ENCODE data around the gene AUNIP. TPM values are rescaled to one million over a fixed set of nuclear protein-coding genes. Genes with fewer than 3 reads are reported as not detected.
"Not testable (repeated sequence)": the region's sequence is repeated elsewhere in the genome, so short reads cannot be mapped to it uniquely, and the experiment has no call there.

Gene AUNIP
- total and polyA plus RNA-seq, 2 of the 8 experiments (the other 6 are each of a cell fraction or from before 2014, with no cell fraction given): 18.6 to 23.2 TPM

GRCh38 chr1:25839808-25840207, 19.4 kb downstream of the AUNIP start:
- H3K27ac ChIP-seq (ENCODE audit: low read depth, low read length); H4K8ac ChIP-seq (ENCODE audit: extremely low read depth, insufficient read depth, low read length); DNase-seq (ENCODE audit: low read depth in 1 of 2, low spot score in 2 of 2); H2BK12ac ChIP-seq (ENCODE audit: low read depth, low read length); H4K91ac ChIP-seq (replicated peaks; ENCODE audit: insufficient read length, low read length); H3K4me3 ChIP-seq (ENCODE audit: extremely low read depth in 1 of 4, insufficient read depth in 2 of 4, low read depth in 3 of 4, low read length in 4 of 4); H3K23me2 ChIP-seq (ENCODE audit: low read depth, low read length); H3K14ac ChIP-seq (ENCODE audit: insufficient read length); H2BK15ac ChIP-seq (ENCODE audit: low read length); H3K79me1 ChIP-seq (ENCODE audit: low read depth, low read length); H2BK5ac ChIP-seq (ENCODE audit: low read depth, low read length); H2AK5ac ChIP-seq (ENCODE audit: low read depth, low read length); H3K27me3 ChIP-seq (replicated peaks in 1 of 4; ENCODE audit: control insufficient read depth in 3 of 4, extremely low read depth in 1 of 4, insufficient read depth in 3 of 4, low read length in 3 of 4); FAIRE-seq; H3K23ac ChIP-seq (ENCODE audit: insufficient read length); H3K18ac ChIP-seq (ENCODE audit: extremely low read depth, low read length); H3K4ac ChIP-seq (replicated peaks; ENCODE audit: insufficient read length, low read depth, low read length); H3K56ac ChIP-seq (replicated peaks; ENCODE audit: insufficient read length, low read depth, low read length); H4K20me1 ChIP-seq (replicated peaks in 1 of 2; ENCODE audit: control insufficient read depth in 1 of 2, insufficient read depth in 2 of 2, low read length in 2 of 2); H4K5ac ChIP-seq (ENCODE audit: insufficient read length, low read depth, low read length); H3K9me3 ChIP-seq (ENCODE audit: insufficient read depth in 2 of 2, low read depth in 1 of 2, low read length in 1 of 2); H3K4me2 ChIP-seq (ENCODE audit: insufficient read depth in 1 of 2, low read depth in 2 of 2, low read length in 2 of 2); H2AFZ ChIP-seq (ENCODE audit: low read length); H3K4me1 ChIP-seq (replicated peaks in 1 of 4; ENCODE audit: control insufficient read depth in 3 of 4, insufficient read depth in 4 of 4, low read length in 3 of 4); H2BK120ac ChIP-seq (replicated peaks; ENCODE audit: low read depth, low read length); H3K9ac ChIP-seq (replicated peaks in 1 of 4; ENCODE audit: extremely low read depth in 1 of 4, low read depth in 3 of 4, low read length in 3 of 4); H2BK20ac ChIP-seq (ENCODE audit: low read length): not testable (repeated sequence)
- ChIA-PET CTCF (ENCODE audit: partially characterized antibody) (interaction anchor here (0.8 to 1.4 kb wide), 3 partner anchors 8 to 158 kb away, joined by 3 to 4 read pairs (median 3); partner anchors contain the start of gene PAFAH2), POLR2A (ENCODE audit: partially characterized antibody) (interaction anchor here (1.2 to 2.0 kb wide), 2 partner anchors 10 to 19 kb away, joined by 6 read pairs; no protein-coding TSS in a partner anchor)
- 90% methylated on average over 4 of the region's 4 CpGs; no CpG with 5 or more reads in 1 of the 2 experiments for WGBS, 2 experiments (ENCODE audit: extremely low coverage in 1 of 2, insufficient coverage in 1 of 2, insufficient read length in 1 of 2, insufficient replicate concordance in 2 of 2, low coverage in 1 of 2, low lambda C conversion rate in 2 of 2, missing lambda C conversion rate in 1 of 2)
- Histone ChIP-seq H3K36me3 (ENCODE audit: control insufficient read depth in 2 of 4, insufficient read depth in 4 of 4, low read length in 3 of 4) (peaks cover 4 to 21% (median 15%) of the 10 kb centered on the region in 4 experiments; a peak in 7 of 8 replicates), H3K79me2 (ENCODE audit: control insufficient read depth in 1 of 2, insufficient read depth in 2 of 2, low read length in 2 of 2) (peaks cover 0 to 39% of the 10 kb centered on the region in 2 experiments; a peak in 3 of 4 replicates)

All from H1 (cell line).